ENCODE data around the gene BTBD9. TPM values are rescaled to one million over a fixed set of nuclear protein-coding genes. Genes with fewer than 3 reads are reported as not detected.
A peak's percentile ranks its signal among the peaks of the same experiment; 100 is the strongest.

BTBD9 gene
- total RNA-seq, 1 donor from 2014 or later: 18.1 TPM

DNA sequence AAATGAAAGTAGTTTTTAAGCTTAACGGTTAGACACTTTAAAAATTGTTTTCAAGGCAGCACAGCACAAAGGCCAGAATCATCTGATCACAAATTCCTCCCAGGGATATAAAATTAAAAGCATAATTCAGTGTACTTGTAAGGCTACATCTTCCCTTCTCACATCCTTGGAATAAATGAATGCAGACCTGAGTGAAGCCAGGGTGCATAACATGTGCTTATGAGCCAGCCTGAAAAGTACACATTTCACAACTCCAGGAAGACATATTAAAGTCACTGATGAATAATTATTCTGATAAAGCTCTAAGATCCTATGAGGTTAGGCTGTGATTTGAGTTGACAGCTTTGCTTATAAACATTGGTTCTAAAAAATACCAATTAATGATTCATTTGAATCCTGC lies 163.6 kb downstream of the BTBD9 start:
- ATAC-seq (no peak), DNase-seq (no peak)
- intact Hi-C loops (cut with micrococcal nuclease): no loop called here

DNA sequence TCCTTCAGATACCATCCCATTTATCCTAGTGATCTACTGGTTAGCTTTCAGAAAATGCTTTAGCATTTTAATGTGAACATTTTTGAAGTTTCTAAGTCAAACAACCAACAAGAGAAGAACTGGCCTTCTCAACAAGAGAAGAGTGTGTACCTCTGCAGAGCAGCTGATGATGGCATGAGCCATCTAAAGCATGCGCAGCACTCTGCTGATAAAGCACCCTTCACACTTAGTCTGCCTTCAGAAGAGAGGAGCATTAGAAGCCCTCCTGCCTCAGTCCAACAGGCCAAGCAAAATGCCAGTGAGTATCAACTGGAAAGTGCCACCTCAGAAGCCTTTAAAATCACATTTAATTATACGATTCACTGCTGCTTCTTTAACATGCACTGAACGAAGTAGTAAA lies 169.2 kb downstream of the BTBD9 start:
- intact Hi-C loops (cut with micrococcal nuclease): no loop called here
- DNase-seq (no peak), ATAC-seq (peak; percentile 55)

DNA sequence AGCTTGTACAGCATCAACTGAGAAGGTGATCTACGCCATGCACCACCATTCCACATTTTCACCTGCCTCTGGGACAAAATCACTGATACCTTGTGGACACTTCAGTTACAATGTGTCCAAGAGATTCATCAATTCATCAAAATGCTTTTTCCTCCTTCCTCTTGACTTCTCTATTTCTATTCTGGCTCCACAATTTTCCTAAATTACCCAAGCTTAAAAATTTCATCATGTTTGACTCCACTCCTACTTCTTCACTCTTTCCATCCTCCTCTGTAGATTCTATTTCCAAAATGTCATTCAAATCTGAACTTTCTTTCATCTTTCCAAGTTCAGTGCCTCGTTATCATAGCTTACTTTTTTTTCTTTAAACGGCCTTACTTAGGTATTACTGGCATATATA lies 172.2 kb downstream of the BTBD9 start:
- no peak for DNase-seq
- intact Hi-C loops (cut with micrococcal nuclease): no loop called here
- ATAC-seq: no peak

DNA sequence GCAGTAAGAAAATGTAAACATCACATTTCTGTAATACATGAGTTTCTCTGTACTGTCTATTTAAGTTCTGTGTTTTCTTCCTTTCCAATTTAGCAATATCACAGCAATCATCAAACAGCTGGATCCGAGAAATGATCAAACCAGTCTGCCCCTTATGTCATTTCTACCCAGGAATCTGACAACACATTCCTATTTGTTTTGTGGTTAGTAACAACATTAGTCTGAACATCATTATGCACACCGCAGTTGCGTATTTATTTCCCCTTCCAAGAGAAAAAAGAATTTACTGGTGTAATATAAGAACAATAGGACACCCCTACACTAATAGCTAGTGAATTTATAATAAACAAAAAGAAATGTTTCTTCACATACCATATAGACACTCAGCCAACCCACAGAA lies 179.5 kb downstream of the BTBD9 start:
- intact Hi-C loops (cut with micrococcal nuclease): no loop called here
- no peak for DNase-seq
- no peak for ATAC-seq

DNA sequence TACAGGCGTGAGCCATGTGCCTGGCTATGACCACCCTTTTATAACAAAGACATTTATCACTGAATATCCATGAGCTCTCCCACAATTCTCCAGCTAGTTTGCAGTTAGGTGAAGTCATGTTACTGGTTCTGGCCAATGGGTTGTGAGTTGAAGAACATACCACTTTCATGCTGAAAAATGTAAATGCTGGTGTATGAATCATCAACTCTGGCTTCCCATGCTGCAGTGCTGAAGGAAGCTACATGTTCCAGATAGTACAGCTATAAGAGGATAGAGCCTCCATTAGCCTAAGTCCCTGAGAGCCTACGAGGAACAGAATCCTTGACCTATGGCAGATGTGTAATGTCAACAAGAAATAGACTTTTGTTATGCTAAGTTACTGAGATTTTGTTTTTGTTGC lies 180.4 kb downstream of the BTBD9 start:
- ATAC-seq (no peak), DNase-seq (no peak)
- intact Hi-C loops (cut with micrococcal nuclease): no loop called here

DNA sequence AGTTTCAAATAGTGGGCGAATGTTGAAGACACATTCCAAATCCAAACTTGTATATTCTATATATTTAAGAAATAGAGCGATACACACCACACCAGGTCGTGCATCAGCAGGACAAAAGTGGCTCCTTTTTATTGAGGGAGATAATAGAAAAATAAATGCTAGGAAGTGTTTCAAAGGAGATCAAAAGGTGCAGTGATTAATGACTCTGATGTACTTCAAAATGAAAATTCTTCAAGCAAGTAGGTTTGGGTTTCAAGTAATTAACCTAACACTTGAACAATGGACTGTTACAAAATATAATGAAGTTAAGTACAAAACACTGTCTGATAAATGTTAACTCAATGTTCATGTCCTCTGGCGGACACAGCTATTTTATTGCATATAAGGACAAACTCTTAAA lies 185.9 kb downstream of the BTBD9 start:
- DNase-seq: no peak
- no peak for ATAC-seq
- intact Hi-C loops (cut with micrococcal nuclease): no loop called here

DNA sequence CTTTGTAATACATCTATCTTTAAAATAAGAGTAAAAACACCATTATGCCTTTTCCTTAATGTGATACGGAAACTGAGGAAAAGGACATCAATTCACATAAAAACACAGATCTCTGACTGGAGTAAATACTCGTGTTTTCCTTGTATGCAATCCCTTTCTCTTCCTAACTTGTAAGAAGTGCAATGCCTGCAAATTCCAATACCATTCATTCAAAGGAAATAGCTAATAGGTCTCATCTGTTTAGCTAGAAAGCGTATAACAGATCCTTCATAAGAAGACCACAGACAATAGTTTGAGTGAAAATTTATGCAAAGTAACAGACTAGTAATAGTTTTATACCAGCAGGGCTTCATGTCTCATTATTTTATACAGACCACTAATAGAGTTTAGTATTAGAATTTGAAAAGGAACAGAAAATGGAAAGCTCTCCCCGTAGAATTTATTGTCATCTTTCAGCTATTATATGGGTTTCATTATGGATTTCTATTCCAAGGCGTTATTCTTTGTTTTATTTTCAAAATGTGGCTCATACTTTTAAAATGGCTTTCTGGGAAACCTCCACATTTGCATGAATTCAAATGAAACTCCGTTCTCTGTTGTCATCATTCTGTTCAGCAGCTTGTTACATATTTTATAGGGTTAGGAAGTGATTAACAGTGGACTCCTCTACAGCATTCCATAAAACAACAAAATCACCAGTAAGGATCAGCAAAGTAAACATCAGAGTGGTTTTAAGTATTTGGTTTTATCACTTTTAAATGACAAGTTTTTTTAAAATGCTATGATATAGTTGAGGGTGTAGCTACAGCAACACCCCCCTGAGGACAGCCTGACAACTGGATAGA lies 186.7 kb downstream of the BTBD9 start:
- intact Hi-C loops (cut with micrococcal nuclease): no loop called here
- DNase-seq (no peak), ATAC-seq (no peak)

DNA sequence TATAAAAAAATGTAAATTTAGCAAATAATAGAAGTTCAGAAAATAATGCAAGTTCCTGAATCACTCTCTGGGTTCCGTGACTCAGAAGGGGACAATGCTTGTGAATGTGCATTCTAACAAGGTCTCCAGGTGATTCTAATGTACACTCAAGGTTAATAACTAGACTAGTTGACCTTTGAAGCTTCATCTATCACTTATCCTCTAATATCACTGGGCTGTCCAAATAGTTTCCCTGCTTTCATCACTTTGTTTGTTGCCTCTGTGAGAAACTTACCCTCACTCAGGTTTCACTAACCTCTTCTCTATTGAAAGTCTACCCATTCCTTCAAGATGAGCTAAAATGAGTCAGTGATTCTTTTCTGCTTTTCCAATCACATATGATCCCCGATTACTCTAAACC lies 189.0 kb downstream of the BTBD9 start:
- ATAC-seq (no peak), DNase-seq (no peak)
- intact Hi-C loops (cut with micrococcal nuclease): no loop called here

DNA sequence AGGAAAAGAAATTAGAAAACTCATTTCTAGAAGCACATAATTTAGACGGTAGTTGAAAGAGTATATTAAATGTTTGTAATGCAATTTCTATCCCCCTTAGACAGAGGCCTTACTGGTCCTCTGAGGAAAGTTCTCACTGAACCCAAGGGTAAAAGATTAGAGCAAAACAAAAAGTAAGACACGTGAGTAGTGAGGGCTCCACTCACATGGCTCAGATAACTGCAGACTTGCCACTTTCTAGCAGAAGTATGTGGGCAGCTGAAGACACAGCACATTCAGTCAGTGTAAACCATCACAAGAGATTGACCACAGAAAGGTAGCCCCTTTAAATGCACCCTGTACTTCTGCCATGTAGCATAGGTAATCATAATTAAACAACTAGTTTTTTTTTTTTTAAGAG lies 193.8 kb downstream of the BTBD9 start:
- peak; percentile 54 for ATAC-seq
- intact Hi-C loops (cut with micrococcal nuclease): no loop called here
- DNase-seq: no peak

DNA sequence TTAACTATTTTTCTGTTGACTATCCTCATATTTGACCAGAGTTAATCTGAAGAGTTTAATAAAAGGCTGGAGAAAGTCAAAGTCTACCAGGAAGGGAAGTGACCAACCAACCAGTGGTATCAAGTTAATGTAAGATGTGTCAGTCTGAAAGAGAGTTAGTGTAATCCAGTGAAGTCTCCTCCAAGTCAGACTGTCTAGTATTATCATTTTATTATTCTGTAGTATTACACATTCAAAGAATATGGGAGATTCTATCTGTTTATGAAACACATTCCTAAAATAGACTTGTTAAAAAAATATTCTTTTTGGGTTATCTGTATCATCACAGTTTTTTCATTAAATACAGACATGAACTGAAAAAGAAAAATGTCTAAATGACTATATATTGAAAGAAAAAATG lies 194.4 kb downstream of the BTBD9 start:
- intact Hi-C loops (cut with micrococcal nuclease): no loop called here
- DNase-seq: no peak

DNA sequence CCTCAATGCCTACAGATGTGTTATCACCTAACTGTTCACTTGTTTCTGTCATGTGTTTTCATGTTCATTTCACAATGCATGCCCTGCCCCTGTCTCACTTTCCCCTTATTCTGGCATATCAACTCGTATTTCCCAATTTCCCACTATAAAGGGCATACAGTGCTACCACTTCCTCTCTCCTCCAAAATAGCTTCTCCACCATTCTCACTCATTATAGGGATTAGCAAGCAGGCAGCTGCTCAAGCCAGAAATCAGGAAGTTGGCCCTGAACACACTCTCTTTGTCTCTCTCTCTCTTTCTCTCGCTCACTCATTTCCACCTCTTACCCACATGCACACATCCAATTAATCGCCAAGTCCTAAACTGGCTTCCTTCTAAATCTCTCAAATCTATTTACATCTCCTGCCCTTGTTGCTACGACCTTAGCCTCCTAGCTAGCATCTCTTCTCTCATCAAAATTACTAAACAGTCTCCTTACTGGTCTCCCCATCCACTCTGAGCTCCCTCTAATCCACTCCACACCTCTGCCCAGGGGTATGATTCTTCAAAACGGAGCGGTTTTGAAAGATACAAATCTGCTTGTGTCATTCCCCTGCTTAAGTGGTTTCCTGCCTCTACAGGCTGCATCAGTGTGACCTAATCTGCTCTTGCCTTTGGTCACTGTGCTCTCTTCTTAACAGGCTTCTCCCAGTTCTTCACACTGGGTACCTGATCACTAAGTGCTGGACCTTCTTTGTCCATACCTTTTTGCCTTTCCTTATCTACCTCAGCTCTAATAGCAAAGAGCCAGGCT lies 196.2 kb downstream of the BTBD9 start:
- DNase-seq (no peak), ATAC-seq (peak; percentile 59)
- intact Hi-C loops (cut with micrococcal nuclease): no loop called here

More for the DNA sequence above, 194.4 kb downstream of the BTBD9 start:
- ATAC-seq: no peak

DNA sequence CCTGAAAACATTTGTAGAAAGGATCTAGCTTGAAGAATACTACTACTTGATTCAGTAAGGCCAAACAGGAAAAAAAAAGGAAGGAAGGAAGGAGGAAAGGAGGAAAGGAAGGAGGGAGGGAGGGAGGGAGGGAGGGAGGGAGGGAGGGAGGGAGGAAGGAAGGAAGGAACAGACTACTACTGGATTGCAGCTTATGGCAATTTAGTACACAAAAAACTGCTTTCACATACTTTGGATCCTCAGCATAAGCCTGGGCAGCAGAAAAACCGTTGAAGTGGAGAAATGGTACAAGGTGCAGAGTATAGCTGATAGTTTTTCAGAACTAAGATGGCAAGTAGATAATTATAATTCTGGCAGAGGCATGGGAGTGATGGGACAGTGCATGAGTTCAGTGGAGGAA lies 201.6 kb downstream of the BTBD9 start:
- no peak for ATAC-seq
- DNase-seq: no peak
- intact Hi-C loops (cut with micrococcal nuclease): no loop called here

DNA sequence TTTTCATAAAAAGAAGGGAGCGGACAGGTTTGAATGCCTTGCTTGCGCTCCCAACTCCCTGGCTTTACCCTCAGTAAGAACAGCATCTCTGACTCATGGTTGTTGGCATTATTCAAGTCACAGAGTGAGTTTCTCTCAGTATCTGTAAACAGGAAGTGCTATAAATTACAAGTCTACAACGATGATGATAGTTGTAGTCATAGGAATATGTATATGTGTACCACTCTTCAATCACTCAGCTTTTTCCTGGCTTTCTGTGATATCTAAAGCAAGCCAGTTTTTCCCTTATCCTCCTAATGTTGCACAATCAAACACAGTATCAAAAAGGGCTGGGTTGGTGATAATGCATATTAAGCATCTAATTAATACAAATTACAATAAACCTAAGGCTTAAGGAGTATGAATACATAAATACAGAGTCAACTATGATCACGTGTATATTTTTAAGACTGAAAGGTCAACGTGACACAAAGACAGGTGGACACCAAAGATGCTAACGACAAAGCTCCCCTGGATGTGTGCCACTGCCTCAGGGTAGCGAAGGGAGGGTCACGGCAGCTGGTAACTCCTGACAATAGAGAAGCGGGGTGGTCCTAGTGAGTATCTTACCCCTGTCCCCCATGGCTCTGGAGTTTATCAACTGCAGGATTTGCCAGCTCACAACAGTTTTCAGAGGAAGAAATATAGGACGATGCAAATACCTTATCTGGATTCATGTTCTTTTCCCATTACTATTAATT lies 202.8 kb downstream of the BTBD9 start:
- no peak for DNase-seq
- no peak for ATAC-seq
- intact Hi-C loops (cut with micrococcal nuclease): no loop called here

DNA sequence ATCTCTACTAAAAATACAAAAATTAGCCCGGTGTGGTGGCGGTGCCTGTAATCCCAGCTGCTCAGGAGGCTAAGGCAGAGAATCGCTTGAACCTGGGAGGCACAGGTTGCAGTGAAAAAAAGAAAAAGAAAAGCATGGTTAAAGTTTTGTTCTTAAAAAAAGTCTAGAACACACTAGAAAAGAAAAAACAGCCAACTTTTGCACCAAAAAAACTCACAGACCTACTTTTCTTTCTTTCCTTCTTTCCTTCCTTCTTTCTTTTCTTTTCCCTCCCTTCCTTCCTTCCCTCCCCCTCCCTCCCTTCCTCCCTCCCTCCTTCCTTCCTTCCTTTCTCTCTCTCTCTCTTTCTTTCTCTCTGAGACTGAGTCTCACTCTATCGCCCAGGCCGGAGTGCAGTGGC lies 204.4 kb downstream of the BTBD9 start:
- ATAC-seq: no peak
- intact Hi-C loops (cut with micrococcal nuclease): no loop called here

DNA sequence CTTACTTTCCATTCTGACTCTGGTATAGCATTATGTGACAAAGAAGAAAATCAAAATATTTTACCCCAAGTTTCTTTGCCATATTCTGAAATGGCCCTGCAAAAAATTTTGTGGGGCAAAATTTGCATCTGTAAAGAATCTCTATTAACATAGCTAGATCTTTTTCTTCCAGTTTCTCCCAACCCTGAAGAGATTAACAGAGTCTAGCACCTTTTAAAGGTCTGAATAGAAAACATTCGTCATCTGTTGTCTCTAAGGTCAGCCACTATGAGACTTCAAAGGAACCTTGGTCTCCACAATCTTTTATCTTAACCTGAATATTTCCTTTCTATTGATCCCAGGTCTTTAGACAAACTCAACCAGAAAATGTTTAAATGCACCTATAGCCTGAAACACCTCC lies 205.7 kb downstream of the BTBD9 start:
- intact Hi-C loops (cut with micrococcal nuclease): no loop called here
- DNase-seq (no peak), ATAC-seq (no peak)

More for the DNA sequence above, 204.4 kb downstream of the BTBD9 start:
- DNase-seq: no peak

DNA sequence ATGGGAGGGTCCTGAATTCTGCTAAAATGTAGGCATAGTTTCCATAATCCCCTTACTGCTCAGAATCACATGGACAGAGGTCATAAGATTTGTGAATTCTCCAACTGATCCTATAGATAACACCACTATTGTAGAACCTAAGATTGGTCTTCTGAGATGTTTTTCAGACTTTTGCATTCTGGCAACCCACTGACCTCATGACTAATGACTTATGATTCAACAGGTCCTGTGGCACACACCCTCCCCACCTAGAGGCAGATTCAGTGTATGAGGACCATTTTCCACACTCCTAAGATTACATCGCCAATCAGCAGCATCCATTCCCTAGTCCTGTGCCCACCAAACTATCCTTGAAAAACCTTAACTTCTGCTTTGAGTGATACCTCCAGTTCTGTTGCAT lies 207.2 kb downstream of the BTBD9 start:
- intact Hi-C loops (cut with micrococcal nuclease): no loop called here
- no peak for ATAC-seq
- DNase-seq: no peak

DNA sequence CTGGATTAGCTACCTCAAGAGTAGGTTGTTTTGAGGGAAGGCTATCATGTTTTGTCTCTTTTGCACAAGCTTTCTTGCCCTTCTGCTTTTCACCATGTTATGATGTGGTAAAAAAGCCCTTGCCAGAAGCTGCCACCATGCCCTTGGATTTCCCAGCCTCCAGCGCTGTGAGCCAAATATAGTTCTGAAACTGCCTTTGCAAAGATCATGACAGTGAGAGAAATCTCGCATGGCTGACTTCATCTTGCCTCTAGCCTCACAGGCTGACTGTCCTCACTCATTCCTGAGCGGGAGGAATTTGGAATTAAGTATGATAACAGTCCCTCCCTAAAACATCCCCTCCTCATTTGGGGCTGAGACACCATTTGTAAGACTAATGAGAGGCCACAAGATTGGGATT lies 207.7 kb downstream of the BTBD9 start:
- no peak for ATAC-seq
- no peak for DNase-seq
- intact Hi-C loops (cut with micrococcal nuclease): no loop called here

DNA sequence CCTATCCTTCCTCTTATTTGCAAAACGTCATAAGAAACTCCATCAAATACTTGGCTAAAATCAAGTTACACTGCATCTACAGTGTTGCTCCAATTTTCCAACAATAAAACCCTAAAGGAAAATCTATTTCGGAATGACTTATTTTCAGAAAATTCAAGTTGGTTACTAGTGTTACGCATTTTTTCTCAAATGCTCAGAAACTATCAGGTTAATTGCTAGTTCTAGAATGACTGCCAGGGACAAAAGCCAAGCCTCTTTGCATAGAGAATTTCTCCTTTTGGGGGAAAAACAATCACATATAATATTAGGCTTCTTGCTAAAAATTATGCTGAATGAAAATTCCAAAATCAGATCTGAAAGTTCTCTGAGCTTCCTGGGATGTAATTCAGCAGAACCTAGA lies 210.2 kb downstream of the BTBD9 start:
- intact Hi-C loops (cut with micrococcal nuclease): no loop called here
- DNase-seq (no peak), ATAC-seq (no peak)

DNA sequence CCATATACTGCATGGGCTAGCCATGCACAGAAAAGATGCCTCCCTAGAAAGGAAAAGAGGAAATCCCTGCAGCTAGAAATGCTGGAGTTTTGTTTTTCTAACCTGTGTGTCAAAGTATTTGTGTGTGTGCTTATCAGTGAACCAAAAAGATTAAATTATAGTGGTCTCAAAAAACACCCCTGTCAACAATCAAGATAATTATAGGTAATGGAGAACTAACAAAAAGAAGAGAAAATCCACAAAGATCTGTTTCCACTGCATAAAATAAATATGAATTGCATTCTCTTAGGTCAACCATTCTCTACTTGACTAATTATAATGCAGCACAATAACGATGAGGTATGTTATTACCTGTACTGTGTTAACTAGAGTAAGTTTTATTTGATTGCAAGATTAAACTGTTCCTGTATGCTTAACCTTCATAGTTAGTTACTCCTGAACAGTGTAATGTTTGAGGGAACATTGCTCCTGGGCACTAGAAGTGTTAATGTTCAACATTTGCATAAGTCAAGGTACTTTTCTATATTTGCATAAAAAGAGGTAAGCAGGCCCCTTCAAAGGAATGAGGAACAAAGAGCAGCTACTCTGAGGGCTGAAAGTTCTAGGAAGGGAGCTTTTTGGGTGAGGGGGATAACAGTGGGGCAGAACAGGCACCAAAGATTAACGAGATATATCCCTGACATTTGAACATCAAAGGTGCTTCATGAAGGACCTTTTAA lies 212.1 kb downstream of the BTBD9 start:
- intact Hi-C loops (cut with micrococcal nuclease): no loop called here
- DNase-seq: no peak
- ATAC-seq: no peak
